Neural cell (in vitro differentiated cells): ENCODE results near the gene STT3B.

Experiments
- EP300 ChIP-seq: fragments of 450-650 bp; conservative IDR thresholded peaks from 2 replicates; pipeline ENCODE4 v1.6.1; 2014; ENCODE audit warnings: antibody characterized with exemption, mild to moderate bottlenecking, moderate library complexity; ENCODE audit not compliant: poor library complexity, severe bottlenecking
- EZH2 ChIP-seq: fragments of 200-600, 300-800 bp; shearing (Covaris generic), sonication (generic); IDR thresholded peaks from 2 replicates; pipeline ENCODE4 v1.6.1; 2014; ENCODE audit warnings: antibody characterized with exemption, low read length, borderline replicate concordance, mild to moderate bottlenecking; ENCODE audit not compliant: insufficient read depth, poor library complexity, severe bottlenecking
- MXI1 ChIP-seq: fragments of 450-650 bp; conservative IDR thresholded peaks from 2 replicates; pipeline ENCODE4 v1.6.1; 2014; ENCODE audit warnings: antibody characterized with exemption, mild to moderate bottlenecking; ENCODE audit not compliant: poor library complexity, severe bottlenecking
- POLR2AphosphoS5 ChIP-seq: IDR thresholded peaks from 2 replicates; pipeline ENCODE4 v1.6.1; 2012
- SMC3 ChIP-seq: fragments of 450-650 bp; conservative IDR thresholded peaks from 2 replicates; pipeline ENCODE4 v1.6.1; 2014; ENCODE audit warnings: antibody characterized with exemption, mild to moderate bottlenecking, moderate library complexity; ENCODE audit not compliant: poor library complexity
- TF ChIP-seq, protein P1 (sequence below): fragments of 450-650 bp; IDR thresholded peaks from 2 replicates; pipeline ENCODE4 v1.5.1; 2014; ENCODE audit warnings: antibody characterized with exemption, mild to moderate bottlenecking, moderate library complexity; ENCODE audit not compliant: poor library complexity, severe bottlenecking

DNA sequence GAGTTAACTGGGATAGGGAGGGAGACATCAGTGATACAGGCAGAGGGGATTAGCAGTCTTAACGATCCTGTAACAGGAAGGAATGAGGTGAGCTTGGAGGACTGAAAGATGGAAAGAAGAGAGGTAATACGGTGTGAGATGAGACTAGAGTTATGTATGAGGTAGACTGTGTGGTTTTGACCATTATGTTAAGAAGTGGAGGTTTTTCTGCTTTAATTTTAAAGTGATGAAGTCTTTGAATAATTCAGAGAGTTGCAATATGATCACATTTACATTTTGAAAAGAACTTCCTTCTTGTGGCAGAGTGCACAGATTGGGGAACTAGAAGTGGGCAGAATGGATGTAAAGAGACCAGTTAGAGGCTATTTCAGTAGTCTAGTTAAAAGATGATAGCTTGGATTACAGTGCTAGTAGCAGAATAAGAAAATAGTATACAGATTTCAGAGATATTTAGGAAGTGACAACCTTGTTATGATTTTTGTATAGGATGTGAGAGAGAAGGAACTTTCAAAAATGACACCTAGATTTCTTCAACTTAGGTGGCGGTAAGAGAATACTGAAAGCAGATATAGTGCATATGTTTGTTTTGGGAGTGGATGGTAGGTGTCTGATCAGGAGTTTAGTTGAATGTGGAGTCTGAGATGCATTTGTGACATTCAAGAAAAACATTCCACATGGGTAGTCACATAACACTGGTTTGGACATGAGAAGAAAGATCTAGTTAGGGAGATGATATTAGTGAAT lies 40.5 kb downstream of the STT3B start:
- TF ChIP-seq, protein P1, sequence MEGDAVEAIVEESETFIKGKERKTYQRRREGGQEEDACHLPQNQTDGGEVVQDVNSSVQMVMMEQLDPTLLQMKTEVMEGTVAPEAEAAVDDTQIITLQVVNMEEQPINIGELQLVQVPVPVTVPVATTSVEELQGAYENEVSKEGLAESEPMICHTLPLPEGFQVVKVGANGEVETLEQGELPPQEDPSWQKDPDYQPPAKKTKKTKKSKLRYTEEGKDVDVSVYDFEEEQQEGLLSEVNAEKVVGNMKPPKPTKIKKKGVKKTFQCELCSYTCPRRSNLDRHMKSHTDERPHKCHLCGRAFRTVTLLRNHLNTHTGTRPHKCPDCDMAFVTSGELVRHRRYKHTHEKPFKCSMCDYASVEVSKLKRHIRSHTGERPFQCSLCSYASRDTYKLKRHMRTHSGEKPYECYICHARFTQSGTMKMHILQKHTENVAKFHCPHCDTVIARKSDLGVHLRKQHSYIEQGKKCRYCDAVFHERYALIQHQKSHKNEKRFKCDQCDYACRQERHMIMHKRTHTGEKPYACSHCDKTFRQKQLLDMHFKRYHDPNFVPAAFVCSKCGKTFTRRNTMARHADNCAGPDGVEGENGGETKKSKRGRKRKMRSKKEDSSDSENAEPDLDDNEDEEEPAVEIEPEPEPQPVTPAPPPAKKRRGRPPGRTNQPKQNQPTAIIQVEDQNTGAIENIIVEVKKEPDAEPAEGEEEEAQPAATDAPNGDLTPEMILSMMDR = no peak
- TF ChIP-seq POLR2AphosphoS5 = no peak
- TF ChIP-seq MXI1 = no peak
- no peak for TF ChIP-seq SMC3
- TF ChIP-seq EZH2 = no peak
- TF ChIP-seq EP300 = no peak
